GM12878 (cell line): ENCODE measurements around the gene UIMC1.
"Not testable (repeated sequence)": the region's sequence is repeated elsewhere in the genome, so short reads cannot be mapped to it uniquely, and the experiment has no call there.

Source experiments
- CBX5 ChIP-seq: sonication (generic); IDR thresholded peaks from 2 replicates; pipeline ENCODE4 v1.6.1; 2016; ENCODE audit warnings: low read depth, moderate library complexity, mild to moderate bottlenecking, inconsistent platforms
- RAD21 ChIP-seq: IDR thresholded peaks from 2 replicates; pipeline ENCODE4 v1.6.1; 2011; ENCODE audit warnings: mild to moderate bottlenecking, low read depth, low read length, moderate library complexity; ENCODE audit not compliant: insufficient read depth
- TF ChIP-seq, protein P1 (sequence below): IDR thresholded peaks from 2 replicates; pipeline ENCODE4 v1.6.1; 2011; ENCODE audit warnings: borderline replicate concordance, low read depth, mild to moderate bottlenecking, moderate library complexity, mixed read lengths, low read length; ENCODE audit not compliant: insufficient read depth; ENCODE audit errors: extremely low read length

DNA sequence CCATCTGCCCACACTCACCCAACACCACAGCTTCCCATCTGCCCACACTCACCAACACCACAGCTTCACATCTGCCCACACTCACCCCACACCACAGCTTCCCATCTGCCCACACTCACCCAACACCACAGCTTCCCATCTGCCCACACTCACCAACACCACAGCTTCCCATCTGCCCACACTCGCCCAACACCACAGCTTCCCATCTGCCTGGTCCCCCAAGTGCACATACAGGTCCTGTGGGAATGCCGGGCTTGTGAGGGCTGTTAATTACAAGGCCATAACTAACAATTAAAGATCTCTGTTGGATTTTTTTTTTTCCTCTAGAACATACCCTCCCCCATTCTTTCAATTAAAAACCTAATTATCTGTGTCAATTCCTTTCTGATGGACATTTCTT, 133.6 kb downstream of the UIMC1 start:
- TF ChIP-seq, protein P1, sequence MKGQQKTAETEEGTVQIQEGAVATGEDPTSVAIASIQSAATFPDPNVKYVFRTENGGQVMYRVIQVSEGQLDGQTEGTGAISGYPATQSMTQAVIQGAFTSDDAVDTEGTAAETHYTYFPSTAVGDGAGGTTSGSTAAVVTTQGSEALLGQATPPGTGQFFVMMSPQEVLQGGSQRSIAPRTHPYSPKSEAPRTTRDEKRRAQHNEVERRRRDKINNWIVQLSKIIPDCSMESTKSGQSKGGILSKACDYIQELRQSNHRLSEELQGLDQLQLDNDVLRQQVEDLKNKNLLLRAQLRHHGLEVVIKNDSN, result not testable (repeated sequence)
- not testable (repeated sequence) for TF ChIP-seq RAD21, CBX5
